Progenitor cell of endocrine pancreas (in vitro differentiated cells): ENCODE measurements around the gene RCL1. TPM values are rescaled to one million over a fixed set of nuclear protein-coding genes. Genes with fewer than 3 reads are reported as not detected.
"Not testable (repeated sequence)": the region's sequence is repeated elsewhere in the genome, so short reads cannot be mapped to it uniquely, and the experiment has no call there.

Experiments
- DNase-seq: peaks from one replicate; pipeline ENCODE4 v3.0.0; 2021; ENCODE audit warnings: low spot score; ENCODE audit not compliant: unreplicated experiment
- H3K27ac Mint-ChIP-seq: 2 replicates; pipeline ENCODE4 v1.8.0; 2021; ENCODE audit warnings: mild to moderate bottlenecking, moderate library complexity, mixed read lengths
- H3K27me3 Mint-ChIP-seq: 2 replicates; pipeline ENCODE4 v1.8.0; 2021; ENCODE audit warnings: mixed read lengths
- H3K36me3 Mint-ChIP-seq: 2 replicates; pipeline ENCODE4 v1.8.0; 2022; ENCODE audit warnings: mixed read lengths; ENCODE audit not compliant: insufficient read depth
- H3K4me1 Mint-ChIP-seq: 2 replicates; pipeline ENCODE4 v1.8.0; 2021; ENCODE audit warnings: low read depth, mixed read lengths
- H3K4me3 Mint-ChIP-seq: 2 replicates; pipeline ENCODE4 v1.8.0; 2021; ENCODE audit warnings: low read depth, mild to moderate bottlenecking, moderate library complexity, mixed read lengths
- H3K9me3 Mint-ChIP-seq: 2 replicates; pipeline ENCODE4 v1.8.0; 2021; ENCODE audit warnings: low read depth, mixed read lengths
- CTCF ChIP-seq: fragments of 200-600 bp; sonication (generic); IDR thresholded peaks from one replicate; pipeline ENCODE4 v1.5.0; 2021; ENCODE audit warnings: antibody characterized with exemption, mild to moderate bottlenecking; ENCODE audit not compliant: unreplicated experiment
- total RNA-seq: library from RNA; stranded (reverse); gene quantifications from 2 replicates; pipeline ENCODE4 v1.2.1, GENCODE V29; 2021

RCL1 gene
- total RNA-seq, 1 donor from 2014 or later, result 18.2 TPM

- no peaks in the 10 kb centered on the region for H3K36me3 Mint-ChIP-seq
- no peak for DNase-seq
- no peak for TF ChIP-seq CTCF
- H3K4me1 Mint-ChIP-seq, result no peaks in the 10 kb centered on the region
- H3K27ac Mint-ChIP-seq, result no peak overlapping the region
- H3K27me3 Mint-ChIP-seq, result no peaks in the 10 kb centered on the region
- no peak overlapping the region for H3K4me3 Mint-ChIP-seq
- H3K9me3 Mint-ChIP-seq, result no peaks in the 10 kb centered on the region
These were observed 23.2 kb upstream of the RCL1 start for GRCh38 chr9:4769321-4770080.

- Mint-ChIP-seq H3K27me3 (no peaks in the 10 kb centered on the region), H3K4me1 (no peaks in the 10 kb centered on the region), H3K4me3 (no peak overlapping the region)
These were observed 21.0 kb upstream of the RCL1 start for GRCh38 chr9:4771788-4772187.

GRCh38 chr9:4774209-4774608 is 18.5 kb upstream of the RCL1 start:
- Mint-ChIP-seq H3K9me3 (no peaks in the 10 kb centered on the region), H3K27me3 (no peaks in the 10 kb centered on the region), H3K4me3 (no peak overlapping the region), H3K4me1 (no peaks in the 10 kb centered on the region), H3K36me3 (no peaks in the 10 kb centered on the region), H3K27ac (no peak overlapping the region)
- TF ChIP-seq CTCF, result no peak
- DNase-seq, result no peak

More at GRCh38 chr9:4771788-4772187, 21.0 kb upstream of the RCL1 start:
- no peak for TF ChIP-seq CTCF
- Mint-ChIP-seq H3K9me3 (no peaks in the 10 kb centered on the region), H3K36me3 (no peaks in the 10 kb centered on the region), H3K27ac (no peak overlapping the region)
- no peak for DNase-seq

- not testable (repeated sequence) for H3K9me3 Mint-ChIP-seq, H3K36me3 Mint-ChIP-seq, DNase-seq, H3K4me3 Mint-ChIP-seq, H3K27me3 Mint-ChIP-seq, H3K4me1 Mint-ChIP-seq, H3K27ac Mint-ChIP-seq
These were observed 17.8 kb upstream of the RCL1 start for GRCh38 chr9:4774958-4775357.

GRCh38 chr9:4780651-4781050 is 12.1 kb upstream of the RCL1 start:
- Mint-ChIP-seq H3K27me3 (no peaks in the 10 kb centered on the region), H3K4me3 (no peak overlapping the region), H3K4me1 (no peaks in the 10 kb centered on the region), H3K36me3 (no peaks in the 10 kb centered on the region), H3K9me3 (no peaks in the 10 kb centered on the region), H3K27ac (no peak overlapping the region)
- TF ChIP-seq CTCF, result no peak
- DNase-seq, result no peak

GRCh38 chr9:4781408-4781807 is 11.3 kb upstream of the RCL1 start:
- H3K4me3 Mint-ChIP-seq, result no peak overlapping the region

GRCh38 chr9:4783191-4783590 is 9.6 kb upstream of the RCL1 start:
- not testable (repeated sequence) for DNase-seq, H3K4me3 Mint-ChIP-seq, H3K36me3 Mint-ChIP-seq, H3K4me1 Mint-ChIP-seq, H3K27me3 Mint-ChIP-seq, H3K27ac Mint-ChIP-seq, H3K9me3 Mint-ChIP-seq

More at GRCh38 chr9:4781408-4781807, 11.3 kb upstream of the RCL1 start:
- H3K27me3 Mint-ChIP-seq, result no peaks in the 10 kb centered on the region
- no peaks in the 10 kb centered on the region for H3K4me1 Mint-ChIP-seq
- DNase-seq, result no peak
- H3K36me3 Mint-ChIP-seq, result no peaks in the 10 kb centered on the region
- no peak for TF ChIP-seq CTCF
- no peaks in the 10 kb centered on the region for H3K9me3 Mint-ChIP-seq
- H3K27ac Mint-ChIP-seq, result no peak overlapping the region
